Glutamatergic neuron (in vitro differentiated cells): Measurements from ENCODE around the gene ANGPTL3. TPM values are rescaled to one million over a fixed set of nuclear protein-coding genes. Genes with fewer than 3 reads are reported as not detected.

Source experiments
- DNase-seq: peaks from one replicate; pipeline ENCODE4 v3.0.0; 2022
- H3K27ac Mint-ChIP-seq: one replicate; pipeline ENCODE4 v1.8.0; 2020; ENCODE audit warnings: mild to moderate bottlenecking, mixed read lengths, inconsistent platforms; ENCODE audit not compliant: unreplicated experiment
- H3K27me3 Mint-ChIP-seq: one replicate; pipeline ENCODE4 v1.8.0; 2020; ENCODE audit warnings: mild to moderate bottlenecking, moderate library complexity, mixed read lengths, inconsistent platforms; ENCODE audit not compliant: unreplicated experiment
- H3K36me3 Mint-ChIP-seq: one replicate; pipeline ENCODE4 v1.8.0; 2020; ENCODE audit warnings: mild to moderate bottlenecking, mixed read lengths, inconsistent platforms; ENCODE audit not compliant: unreplicated experiment
- H3K4me1 Mint-ChIP-seq: one replicate; pipeline ENCODE4 v1.8.0; 2020; ENCODE audit warnings: mild to moderate bottlenecking, low read depth, mixed read lengths, inconsistent platforms; ENCODE audit not compliant: unreplicated experiment
- H3K4me3 Mint-ChIP-seq: one replicate; pipeline ENCODE4 v1.8.0; 2020; ENCODE audit warnings: mild to moderate bottlenecking, mixed read lengths, inconsistent platforms; ENCODE audit not compliant: unreplicated experiment
- H3K9me3 Mint-ChIP-seq: one replicate; pipeline ENCODE4 v1.8.0; 2020; ENCODE audit warnings: mild to moderate bottlenecking, moderate library complexity, mixed read lengths, inconsistent platforms; ENCODE audit not compliant: unreplicated experiment
- total RNA-seq: library from RNA; stranded (reverse); fragmentation: NEBNext Ultra II Directional; extraction: Animal tissue kit (Norgen Biotek cat#: 25700); gene quantifications from one replicate; pipeline ENCODE4 v1.2.1, GENCODE V29; 2021; ENCODE audit not compliant: unreplicated experiment
- TF ChIP-seq, protein P1 (sequence below): fragments of 200-600 bp; sonication (generic); IDR thresholded peaks from one replicate; pipeline ENCODE4 v1.5.0; 2021; ENCODE audit not compliant: partially characterized antibody, unreplicated experiment

Gene ANGPTL3
- total RNA-seq, 1 donor from 2014 or later = not detected

GRCh38 chr1:62585469-62586155, 11.7 kb upstream of the ANGPTL3 start:
- Mint-ChIP-seq H3K4me3 (no peak overlapping the region), H3K9me3 (no peaks in the 10 kb centered on the region), H3K27ac (no peak overlapping the region), H3K36me3 (no peaks in the 10 kb centered on the region), H3K4me1 (no peaks in the 10 kb centered on the region), H3K27me3 (no peaks in the 10 kb centered on the region)
- TF ChIP-seq, protein P1, sequence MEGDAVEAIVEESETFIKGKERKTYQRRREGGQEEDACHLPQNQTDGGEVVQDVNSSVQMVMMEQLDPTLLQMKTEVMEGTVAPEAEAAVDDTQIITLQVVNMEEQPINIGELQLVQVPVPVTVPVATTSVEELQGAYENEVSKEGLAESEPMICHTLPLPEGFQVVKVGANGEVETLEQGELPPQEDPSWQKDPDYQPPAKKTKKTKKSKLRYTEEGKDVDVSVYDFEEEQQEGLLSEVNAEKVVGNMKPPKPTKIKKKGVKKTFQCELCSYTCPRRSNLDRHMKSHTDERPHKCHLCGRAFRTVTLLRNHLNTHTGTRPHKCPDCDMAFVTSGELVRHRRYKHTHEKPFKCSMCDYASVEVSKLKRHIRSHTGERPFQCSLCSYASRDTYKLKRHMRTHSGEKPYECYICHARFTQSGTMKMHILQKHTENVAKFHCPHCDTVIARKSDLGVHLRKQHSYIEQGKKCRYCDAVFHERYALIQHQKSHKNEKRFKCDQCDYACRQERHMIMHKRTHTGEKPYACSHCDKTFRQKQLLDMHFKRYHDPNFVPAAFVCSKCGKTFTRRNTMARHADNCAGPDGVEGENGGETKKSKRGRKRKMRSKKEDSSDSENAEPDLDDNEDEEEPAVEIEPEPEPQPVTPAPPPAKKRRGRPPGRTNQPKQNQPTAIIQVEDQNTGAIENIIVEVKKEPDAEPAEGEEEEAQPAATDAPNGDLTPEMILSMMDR = no peak
- no peak for DNase-seq

- no peaks in the 10 kb centered on the region for H3K4me1 Mint-ChIP-seq
- H3K36me3 Mint-ChIP-seq = no peaks in the 10 kb centered on the region
- no peaks in the 10 kb centered on the region for H3K27me3 Mint-ChIP-seq
- no peak for DNase-seq
- no peak overlapping the region for H3K4me3 Mint-ChIP-seq
- no peak overlapping the region for H3K27ac Mint-ChIP-seq
- no peaks in the 10 kb centered on the region for H3K9me3 Mint-ChIP-seq
- TF ChIP-seq, protein P1 = no peak
Measured at GRCh38 chr1:62588000-62588399, 9.3 kb upstream of the ANGPTL3 start.

GRCh38 chr1:62589321-62589720, 8.0 kb upstream of the ANGPTL3 start:
- DNase-seq = no peak
- Mint-ChIP-seq H3K4me3 (no peak overlapping the region), H3K9me3 (no peaks in the 10 kb centered on the region), H3K27me3 (no peaks in the 10 kb centered on the region), H3K4me1 (no peaks in the 10 kb centered on the region), H3K27ac (no peak overlapping the region), H3K36me3 (no peaks in the 10 kb centered on the region)
- TF ChIP-seq, protein P1 = no peak

DNA sequence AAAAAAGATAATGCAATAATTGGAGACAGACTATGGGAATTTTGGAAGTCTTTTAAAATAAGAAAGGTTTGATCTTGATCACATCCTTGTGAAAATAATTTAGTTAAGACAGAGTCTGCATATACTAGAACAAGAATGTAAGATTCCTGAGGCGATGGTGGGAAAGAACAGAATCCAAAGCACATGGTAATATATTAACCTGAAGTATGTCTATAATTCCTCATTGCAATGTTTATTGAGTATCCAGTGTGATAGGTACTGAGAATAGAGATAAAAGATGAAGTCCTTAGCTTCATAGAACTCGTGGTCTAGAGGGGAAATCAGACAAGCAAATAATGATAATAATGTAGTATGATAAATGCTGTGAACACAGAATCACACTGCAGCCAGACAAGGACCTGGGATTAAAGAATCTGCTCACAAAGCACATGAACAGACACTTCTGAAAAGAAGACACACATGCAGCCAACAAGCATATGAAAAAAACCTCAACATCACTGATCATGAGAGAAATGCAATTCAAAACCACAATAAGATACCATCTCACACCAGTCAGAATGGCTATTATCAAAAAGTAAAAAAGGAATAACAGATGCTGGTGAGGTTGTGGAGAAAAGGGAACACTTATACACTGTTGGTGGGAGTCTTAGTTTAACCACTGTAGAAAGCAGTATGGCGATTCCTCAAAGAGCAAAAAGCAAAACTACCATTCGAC, 6.9 kb upstream of the ANGPTL3 start:
- Mint-ChIP-seq H3K27ac (no peak overlapping the region), H3K4me1 (no peaks in the 10 kb centered on the region), H3K9me3 (no peaks in the 10 kb centered on the region), H3K27me3 (no peaks in the 10 kb centered on the region), H3K36me3 (no peaks in the 10 kb centered on the region), H3K4me3 (no peak overlapping the region)
- DNase-seq = no peak
- TF ChIP-seq, protein P1 = no peak

DNA sequence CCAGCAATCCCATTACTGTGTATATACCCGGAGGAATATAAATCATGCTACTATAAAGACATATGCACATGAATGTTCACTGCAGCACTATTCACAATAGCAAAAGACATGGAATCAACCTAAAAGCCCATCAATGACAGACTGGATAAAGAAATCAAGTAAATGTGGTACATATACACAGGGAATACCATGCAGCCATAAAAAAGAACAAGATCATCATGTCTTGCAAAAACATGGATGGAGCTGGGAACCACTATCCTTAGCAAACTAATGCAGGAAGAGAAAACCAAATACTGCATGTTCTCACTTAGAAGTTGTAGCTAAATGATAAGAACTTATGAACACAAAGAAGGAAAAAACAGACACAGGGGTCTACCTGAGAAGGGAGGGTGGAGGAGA, 6.4 kb upstream of the ANGPTL3 start:
- DNase-seq = no peak
- H3K27me3 Mint-ChIP-seq = no peaks in the 10 kb centered on the region
- no peaks in the 10 kb centered on the region for H3K36me3 Mint-ChIP-seq
- no peak overlapping the region for H3K27ac Mint-ChIP-seq
- H3K4me3 Mint-ChIP-seq = no peak overlapping the region
- TF ChIP-seq, protein P1 = no peak
- H3K4me1 Mint-ChIP-seq = no peaks in the 10 kb centered on the region
- no peaks in the 10 kb centered on the region for H3K9me3 Mint-ChIP-seq
